Suppressor macrophage treated with lipopolysaccharide for 1 hour (primary cell): ENCODE results near the gene TBC1D1.

Source experiments
- DNase-seq, 3 donors: peaks; one replicate each; pipeline ENCODE4 v3.0.0-alpha.2; 2020 to 2022

Gene TBC1D1

GRCh38 chr4:38132843-38133662, 242.2 kb downstream of the TBC1D1 start:
- DNase-seq: no peak

- no peak for DNase-seq
These were observed 243.0 kb downstream of the TBC1D1 start for GRCh38 chr4:38133711-38134480.

- no peak for DNase-seq
These were observed 244.3 kb downstream of the TBC1D1 start for GRCh38 chr4:38135201-38135600.

- DNase-seq: no peak
These were observed 245.7 kb downstream of the TBC1D1 start for GRCh38 chr4:38136604-38137003.

- no peak for DNase-seq
These were observed 246.2 kb downstream of the TBC1D1 start for GRCh38 chr4:38137080-38137479.

GRCh38 chr4:38138363-38138762, 247.5 kb downstream of the TBC1D1 start:
- no peak for DNase-seq

- no peak for DNase-seq
These were observed 248.3 kb downstream of the TBC1D1 start for GRCh38 chr4:38139187-38139586.

- no peak for DNase-seq
These were observed 249.8 kb downstream of the TBC1D1 start for GRCh38 chr4:38140643-38141203.

GRCh38 chr4:38141808-38142500, 251.1 kb downstream of the TBC1D1 start:
- DNase-seq: peak; percentile 61 to 79 (median 77)

- DNase-seq: no peak
These were observed 253.1 kb downstream of the TBC1D1 start for GRCh38 chr4:38144031-38144430.

GRCh38 chr4:38145033-38145678, 254.3 kb downstream of the TBC1D1 start:
- DNase-seq: no peak

GRCh38 chr4:38145741-38146140, 254.9 kb downstream of the TBC1D1 start:
- DNase-seq: no peak

- DNase-seq: no peak
These were observed 255.5 kb downstream of the TBC1D1 start for GRCh38 chr4:38146383-38146782.

GRCh38 chr4:38149472-38149996, 258.6 kb downstream of the TBC1D1 start:
- DNase-seq: no peak

GRCh38 chr4:38149997-38150671, 259.2 kb downstream of the TBC1D1 start:
- no peak for DNase-seq

GRCh38 chr4:38150766-38151165, 259.9 kb downstream of the TBC1D1 start:
- DNase-seq: no peak

GRCh38 chr4:38151873-38152272, 261.0 kb downstream of the TBC1D1 start:
- DNase-seq: no peak

- DNase-seq: no peak
These were observed 261.4 kb downstream of the TBC1D1 start for GRCh38 chr4:38152305-38152704.

GRCh38 chr4:38152721-38153386, 262.0 kb downstream of the TBC1D1 start:
- DNase-seq: no peak

- peak; percentile 65 to 75 (median 67) for DNase-seq
These were observed 262.5 kb downstream of the TBC1D1 start for GRCh38 chr4:38153387-38153760.

GRCh38 chr4:38154252-38154651, 263.4 kb downstream of the TBC1D1 start:
- no peak for DNase-seq
